Endothelial cell of umbilical vein (primary cell): Measurements from ENCODE around the gene KIF26B. TPM values are rescaled to one million over a fixed set of nuclear protein-coding genes. Genes with fewer than 3 reads are reported as not detected.

Source experiments
- BruUV-seq: library from RNA; stranded (reverse); fragments of 400-500 nt; replicated peaks from 2 replicates; lab custom pipeline; 2021; lab: Mats Ljungman, UMichigan
- CTCF ChIA-PET: fragments of 300-600, 350-600 bp; sonication (Branson Sonifier 250); formaldehyde crosslinking; loops from one replicate; lab custom pipeline; 2021; ENCODE audit warnings: antibody characterized with exemption, inconsistent platforms; lab: Charles Lee
- POLR2A ChIA-PET: fragments of 300-600, 350-600 bp; sonication (Branson Sonifier 250); formaldehyde crosslinking; loops from one replicate; lab custom pipeline; 2021; ENCODE audit warnings: antibody characterized with exemption, inconsistent platforms; lab: Charles Lee
- DNase-seq: peaks from one replicate; pipeline ENCODE4 v3.0.0-alpha.2; 2011; ENCODE audit warnings: low read depth, low spot score
- FAIRE-seq: peaks from 2 replicates; lab custom pipeline; 2011; peaks lifted over from hg19 to GRCh38; lab: Jason Lieb, UNC
- H2AFZ ChIP-seq: 2 replicates; pipeline ENCODE4 v1.6.0; 2012; ENCODE audit warnings: low read depth, low read length, control low read depth, inconsistent platforms
- H3K27ac ChIP-seq: 2 replicates; pipeline ENCODE4 v1.5.1; 2011; ENCODE audit warnings: low read depth, mild to moderate bottlenecking, control low read depth, low read length, moderate library complexity; ENCODE audit not compliant: insufficient read depth
- H3K27me3 ChIP-seq, 2 experiments: 2 replicates each; pipeline versions ENCODE4 v1.6.0 to v1.6.1; 2011; ENCODE audit warnings: low read length in 2 of 2, mixed read lengths in 1 of 2; ENCODE audit not compliant: control insufficient read depth in 2 of 2, insufficient read depth in 2 of 2
- H3K36me3 ChIP-seq, 2 experiments: 2 replicates in 1 of 2; 3 replicates in 1 of 2; pipeline ENCODE4 v1.5.1; 2011; ENCODE audit warnings: low read length in 2 of 2, mild to moderate bottlenecking in 1 of 2, moderate library complexity in 1 of 2; ENCODE audit not compliant: control insufficient read depth in 2 of 2, insufficient read depth in 2 of 2; ENCODE audit errors: extremely low read depth in 1 of 2
- H3K4me1 ChIP-seq: 3 replicates; pipeline ENCODE4 v1.5.1; 2011; ENCODE audit warnings: mild to moderate bottlenecking, low read length; ENCODE audit not compliant: control insufficient read depth, insufficient read depth; ENCODE audit errors: extremely low read depth
- H3K4me2 ChIP-seq: 2 replicates; pipeline ENCODE4 v1.6.1; 2011; ENCODE audit warnings: low read length, control low read depth, mixed read lengths; ENCODE audit not compliant: insufficient read depth
- H3K4me3 ChIP-seq, 3 experiments: fragments of 200-600 bp in 1 of 3; sonication (generic), shearing (Covaris generic) in 1 of 3; replicated peaks in 1 of 3; 2 replicates each; pipeline ENCODE4 v1.5.1; 2011 to 2016; ENCODE audit warnings: control low read depth in 3 of 3, low read length in 3 of 3, mild to moderate bottlenecking in 2 of 3, inconsistent platforms in 1 of 3, low read depth in 1 of 3, moderate library complexity in 1 of 3; ENCODE audit not compliant: insufficient read depth in 1 of 3
- H3K79me2 ChIP-seq: 2 replicates; pipeline ENCODE4 v1.6.0; 2012; ENCODE audit warnings: low read length, inconsistent platforms; ENCODE audit not compliant: control insufficient read depth, insufficient read depth
- H3K9ac ChIP-seq: replicated peaks from 2 replicates; pipeline ENCODE3; 2011; ENCODE audit warnings: low read length, control low read depth; ENCODE audit not compliant: insufficient read depth; ENCODE audit errors: extremely low read depth
- H3K9me1 ChIP-seq: replicated peaks from 3 replicates; pipeline ENCODE4 v1.6.0; 2011; ENCODE audit warnings: mild to moderate bottlenecking, low read length; ENCODE audit not compliant: control insufficient read depth, insufficient read depth; ENCODE audit errors: extremely low read depth
- H3K9me3 ChIP-seq: replicated peaks from 2 replicates; pipeline ENCODE4 v1.5.1; 2012; ENCODE audit warnings: low read length, inconsistent platforms; ENCODE audit not compliant: control insufficient read depth, insufficient read depth
- H4K20me1 ChIP-seq: replicated peaks from 2 replicates; pipeline ENCODE3; 2011; ENCODE audit warnings: mild to moderate bottlenecking, low read length; ENCODE audit not compliant: control insufficient read depth, insufficient read depth; ENCODE audit errors: extremely low read depth
- EZH2 ChIP-seq: IDR thresholded peaks from 2 replicates; pipeline ENCODE4 v1.6.1; 2012; ENCODE audit warnings: borderline replicate concordance, low read depth, mild to moderate bottlenecking, moderate library complexity, low read length, inconsistent platforms; ENCODE audit not compliant: severe bottlenecking
- FOS ChIP-seq: IDR thresholded peaks from 2 replicates; pipeline ENCODE4 v1.6.1; 2011; ENCODE audit warnings: mild to moderate bottlenecking, low read length, moderate library complexity, borderline replicate concordance; ENCODE audit not compliant: insufficient read depth
- MAX ChIP-seq: IDR thresholded peaks from 2 replicates; pipeline ENCODE4 v1.6.1; 2011; ENCODE audit not compliant: insufficient read depth, insufficient read length
- POLR2AphosphoS5 ChIP-seq: IDR thresholded peaks from 2 replicates; pipeline ENCODE4 v1.6.1; 2012; ENCODE audit warnings: low read depth, mild to moderate bottlenecking, control low read depth, low read length, moderate library complexity; ENCODE audit not compliant: insufficient read depth
- dilution Hi-C: fragments of 300-500 bp; cut with MboI; formaldehyde crosslinking; loops from one replicate; pipeline ENCODE4 v1.15.0; 2019; ENCODE audit warnings: low sequenced_read_pairs; ENCODE audit not compliant: extremely low pct_ligation_motif_present
- intact Hi-C: fragments of 100-400 bp; cut with micrococcal nuclease; formaldehyde crosslinking; loops from one replicate; pipeline ENCODE4 v1.10.0; 2022
- polyA plus RNA-seq, 4 experiments: library from polyadenylated mRNA; depleted of rRNA in 3 of 4; stranded (reverse) in 3 of 4; unstranded in 1 of 4; fragments of >200 nt; gene quantifications; 2 replicates each; pipeline versions ENCODE4 v1.2.1 to v1.2.3, GENCODE V29; 2011 to 2012; ENCODE audit warnings: missing spikeins in 1 of 4
- total RNA-seq: library from RNA; stranded (reverse); gene quantifications from 2 replicates; pipeline ENCODE4 v1.2.3, GENCODE V29; 2021

Gene KIF26B
- total and polyA plus RNA-seq, 2 donors (not counting 3 experiments of a cell fraction or from before 2014, with no cell fraction given) = 0.04 to 0.49 TPM

GRCh38 chr1:245153552-245154428, 995 bp upstream of the KIF26B start:
- DNase-seq (peak; percentile 19), FAIRE-seq (no peak)
- BruUV-seq = no TSS peak
- intact Hi-C loops (loop anchor here (1.0 to 5.0 kb wide), 11 partner anchors 61 to 1544 kb away; no protein-coding TSS in a partner anchor), dilution Hi-C loops (no loop called here)
- peak overlapping the region; percentile 51 to 58 (median 51) for H3K4me3 ChIP-seq
- H3K79me2 ChIP-seq = no peaks in the 10 kb centered on the region
- ChIA-PET POLR2A (interaction anchor here (1.2 kb wide), 1 partner anchor 62 kb away, joined by 6 read pairs; no protein-coding TSS in a partner anchor), CTCF (interaction anchor here (0.7 to 6.0 kb wide), 52 partner anchors 8 to 1536 kb away, joined by 3 to 128 read pairs (median 7); no protein-coding TSS in a partner anchor)
- H3K27me3 ChIP-seq = peaks cover 18 to 53% of the 10 kb centered on the region in 2 experiments
- peaks cover 28% of the 10 kb centered on the region for H3K4me1 ChIP-seq
- H4K20me1 ChIP-seq = no peaks in the 10 kb centered on the region
- TF ChIP-seq POLR2AphosphoS5 (no peak), EZH2 (peak; percentile 12)
- H3K9me3 ChIP-seq = no peaks in the 10 kb centered on the region
- peak overlapping the region; percentile 76 for H3K4me2 ChIP-seq
- no peaks in the 10 kb centered on the region for H3K36me3 ChIP-seq
- no peaks in the 10 kb centered on the region for H3K9me1 ChIP-seq
- H3K27ac ChIP-seq = no peak overlapping the region
- H2AFZ ChIP-seq = peak overlapping the region; percentile 91
- peak overlapping the region; percentile 39 for H3K9ac ChIP-seq

GRCh38 chr1:245155272-245156040, 671 bp downstream of the KIF26B start:
- no peak overlapping the region for H3K27ac ChIP-seq
- DNase-seq = no peak
- H3K9me1 ChIP-seq = no peaks in the 10 kb centered on the region
- peak overlapping the region; percentile 91 for H2AFZ ChIP-seq
- BruUV-seq = no TSS peak
- POLR2A ChIA-PET = no interaction called here
- peak overlapping the region; percentile 10 to 51 (median 36) for H3K4me3 ChIP-seq
- CTCF ChIA-PET = interaction anchor here (0.7 to 6.0 kb wide), 20 partner anchors 9 to 1336 kb away, joined by 3 to 128 read pairs (median 5); no protein-coding TSS in a partner anchor
- H3K9ac ChIP-seq = no peak overlapping the region
- H3K36me3 ChIP-seq = no peaks in the 10 kb centered on the region
- H3K27me3 ChIP-seq = peaks cover 25 to 59% of the 10 kb centered on the region in 2 experiments
- H4K20me1 ChIP-seq = no peaks in the 10 kb centered on the region
- FAIRE-seq = no peak
- dilution Hi-C loops (no loop called here), intact Hi-C loops (loop anchor here (2.0 kb wide), 1 partner anchor 719 kb away; no protein-coding TSS in a partner anchor)
- H3K4me2 ChIP-seq = peak overlapping the region; percentile 76
- no peaks in the 10 kb centered on the region for H3K9me3 ChIP-seq
- no peak for TF ChIP-seq MAX
- no peak for TF ChIP-seq FOS
- peak; percentile 70 for TF ChIP-seq EZH2
- no peaks in the 10 kb centered on the region for H3K79me2 ChIP-seq
- H3K4me1 ChIP-seq = peaks cover 28% of the 10 kb centered on the region
